ENCODE results near the gene EMC6.

GRCh38 chr17:3665834-3666233 lies 2.8 kb upstream of the EMC6 start:
- no peak for TF ChIP-seq RFX5 (IDR thresholded peaks at IDR 0.05; ENCODE audit: low read length)
- no peak for TF ChIP-seq POLR2AphosphoS5 (IDR thresholded peaks at IDR 0.05; ENCODE audit: low read depth, low read length)
- TF ChIP-seq GATA2 (CRISPR knock-in tag; IDR thresholded peaks at IDR 0.05) = no peak
- no peak for TF ChIP-seq CTCF (IDR thresholded peaks at IDR 0.05)
- TF ChIP-seq RAD21 (IDR thresholded peaks at IDR 0.05; ENCODE audit: low read length) = no peak
- no peak for TF ChIP-seq EP300 (IDR thresholded peaks at IDR 0.05; ENCODE audit: borderline replicate concordance in 1 of 2, low read depth in 1 of 2, low read length in 1 of 2)
- TF ChIP-seq GABPA (IDR thresholded peaks at IDR 0.05; ENCODE audit: low read depth) = no peak
- no peak for TF ChIP-seq NRF1 (IDR thresholded peaks at IDR 0.05; ENCODE audit: low read depth, low read length)
- TF ChIP-seq REST (IDR thresholded peaks at IDR 0.05; ENCODE audit: low read depth, low read length) = no peak
- TF ChIP-seq, protein P1, sequence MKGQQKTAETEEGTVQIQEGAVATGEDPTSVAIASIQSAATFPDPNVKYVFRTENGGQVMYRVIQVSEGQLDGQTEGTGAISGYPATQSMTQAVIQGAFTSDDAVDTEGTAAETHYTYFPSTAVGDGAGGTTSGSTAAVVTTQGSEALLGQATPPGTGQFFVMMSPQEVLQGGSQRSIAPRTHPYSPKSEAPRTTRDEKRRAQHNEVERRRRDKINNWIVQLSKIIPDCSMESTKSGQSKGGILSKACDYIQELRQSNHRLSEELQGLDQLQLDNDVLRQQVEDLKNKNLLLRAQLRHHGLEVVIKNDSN (IDR thresholded peaks at IDR 0.05; ENCODE audit: borderline replicate concordance, low read depth) = no peak
- no peak for TF ChIP-seq YY1 (IDR thresholded peaks at IDR 0.05; ENCODE audit: low read depth)

Data from SK-N-SH (cell line).